Hepatocyte (in vitro differentiated cells): ENCODE measurements around the gene ZFYVE26.

Source experiments
- CTCF ChIP-seq: fragments of 200-600 bp; sonication (generic); IDR thresholded peaks from 2 replicates; pipeline ENCODE4 v1.5.1; 2016; ENCODE audit warnings: antibody characterized with exemption, mild to moderate bottlenecking; ENCODE audit not compliant: poor library complexity
- EZH2 ChIP-seq: fragments of 200-600 bp; sonication (generic); IDR thresholded peaks from 2 replicates; pipeline ENCODE4 v1.6.1; 2016; ENCODE audit warnings: antibody characterized with exemption, mild to moderate bottlenecking, borderline replicate concordance

GRCh38 chr14:67765192-67765834 is 51.1 kb downstream of the ZFYVE26 start:
- TF ChIP-seq CTCF (no peak), EZH2 (no peak)
